ENCODE results near the gene NEIL3.

NEIL3 gene

GRCh38 chr4:177400030-177400429 is 90.4 kb downstream of the NEIL3 start:
- peaks cover 3% of the 10 kb centered on the region for H3K27me3 Mint-ChIP-seq
- H3K27ac Mint-ChIP-seq = no peak overlapping the region
- DNase-seq (ENCODE audit: low spot score in 2 of 2) (no peak), ATAC-seq (ENCODE audit: low read depth) (no peak)
- no peaks in the 10 kb centered on the region for H3K4me1 Mint-ChIP-seq
- no peak overlapping the region for H3K4me3 Mint-ChIP-seq
- no peaks in the 10 kb centered on the region for H3K36me3 Mint-ChIP-seq
- peaks cover 1% of the 10 kb centered on the region for H3K9me3 Mint-ChIP-seq

GRCh38 chr4:177401658-177402273 is 92.1 kb downstream of the NEIL3 start:
- no peak for DNase-seq (ENCODE audit: low spot score in 2 of 2)
- H3K4me1 Mint-ChIP-seq = no peaks in the 10 kb centered on the region
- no peak overlapping the region for H3K27ac Mint-ChIP-seq
- H3K4me3 Mint-ChIP-seq = no peak overlapping the region
- ATAC-seq (ENCODE audit: low read depth) = no peak
- peaks cover 5% of the 10 kb centered on the region for H3K27me3 Mint-ChIP-seq
- H3K9me3 Mint-ChIP-seq = peaks cover 1% of the 10 kb centered on the region
- no peaks in the 10 kb centered on the region for H3K36me3 Mint-ChIP-seq

- Mint-ChIP-seq H3K4me1 (no peaks in the 10 kb centered on the region), H3K27me3 (peaks cover 2% of the 10 kb centered on the region), H3K27ac (no peak overlapping the region), H3K4me3 (no peak overlapping the region), H3K9me3 (no peaks in the 10 kb centered on the region), H3K36me3 (no peaks in the 10 kb centered on the region)
- no peak for ATAC-seq (ENCODE audit: low read depth)
- DNase-seq (ENCODE audit: low spot score in 2 of 2) = no peak
Observed at GRCh38 chr4:177403746-177404145, 94.1 kb downstream of the NEIL3 start.

GRCh38 chr4:177404342-177404741 is 94.7 kb downstream of the NEIL3 start:
- no peak for DNase-seq (ENCODE audit: low spot score in 2 of 2)
- Mint-ChIP-seq H3K4me3 (no peak overlapping the region), H3K9me3 (no peaks in the 10 kb centered on the region), H3K4me1 (no peaks in the 10 kb centered on the region), H3K27me3 (peaks cover 2% of the 10 kb centered on the region), H3K36me3 (no peaks in the 10 kb centered on the region), H3K27ac (no peak overlapping the region)
- no peak for ATAC-seq (ENCODE audit: low read depth)

- H3K27ac Mint-ChIP-seq = no peak overlapping the region
- no peaks in the 10 kb centered on the region for H3K36me3 Mint-ChIP-seq
- peaks cover 2% of the 10 kb centered on the region for H3K27me3 Mint-ChIP-seq
- H3K4me3 Mint-ChIP-seq = no peak overlapping the region
- no peaks in the 10 kb centered on the region for H3K4me1 Mint-ChIP-seq
- H3K9me3 Mint-ChIP-seq = no peaks in the 10 kb centered on the region
- ATAC-seq (ENCODE audit: low read depth) (no peak), DNase-seq (ENCODE audit: low spot score in 2 of 2) (no peak)
Observed at GRCh38 chr4:177404986-177405385, 95.3 kb downstream of the NEIL3 start.

GRCh38 chr4:177405508-177405907 is 95.8 kb downstream of the NEIL3 start:
- H3K36me3 Mint-ChIP-seq = no peaks in the 10 kb centered on the region
- no peak for DNase-seq (ENCODE audit: low spot score in 2 of 2)
- H3K4me3 Mint-ChIP-seq = no peak overlapping the region
- H3K4me1 Mint-ChIP-seq = no peaks in the 10 kb centered on the region
- no peaks in the 10 kb centered on the region for H3K9me3 Mint-ChIP-seq
- no peak for ATAC-seq (ENCODE audit: low read depth)
- peaks cover 2% of the 10 kb centered on the region for H3K27me3 Mint-ChIP-seq
- no peak overlapping the region for H3K27ac Mint-ChIP-seq

GRCh38 chr4:177408023-177408422 is 98.3 kb downstream of the NEIL3 start:
- no peaks in the 10 kb centered on the region for H3K36me3 Mint-ChIP-seq
- H3K27ac Mint-ChIP-seq = no peak overlapping the region
- no peak for ATAC-seq (ENCODE audit: low read depth)
- H3K9me3 Mint-ChIP-seq = no peaks in the 10 kb centered on the region
- H3K27me3 Mint-ChIP-seq = peaks cover 2% of the 10 kb centered on the region
- H3K4me1 Mint-ChIP-seq = no peaks in the 10 kb centered on the region
- no peak overlapping the region for H3K4me3 Mint-ChIP-seq
- DNase-seq (ENCODE audit: low spot score in 2 of 2) = no peak

GRCh38 chr4:177410566-177410965 is 100.9 kb downstream of the NEIL3 start:
- Mint-ChIP-seq H3K9me3 (no peaks in the 10 kb centered on the region), H3K27ac (no peak overlapping the region), H3K27me3 (peaks cover 2% of the 10 kb centered on the region), H3K4me3 (no peak overlapping the region), H3K36me3 (no peaks in the 10 kb centered on the region), H3K4me1 (no peaks in the 10 kb centered on the region)
- DNase-seq (ENCODE audit: low spot score in 2 of 2) (no peak), ATAC-seq (ENCODE audit: low read depth) (no peak)

- Mint-ChIP-seq H3K36me3 (no peaks in the 10 kb centered on the region), H3K4me3 (no peak overlapping the region), H3K27ac (no peak overlapping the region), H3K9me3 (no peaks in the 10 kb centered on the region), H3K27me3 (no peaks in the 10 kb centered on the region), H3K4me1 (no peaks in the 10 kb centered on the region)
- no peak for ATAC-seq (ENCODE audit: low read depth)
- DNase-seq (ENCODE audit: low spot score in 2 of 2) = no peak
Observed at GRCh38 chr4:177411996-177412395, 102.3 kb downstream of the NEIL3 start.

All from memory B cell (primary cell).